GM21390 (cell line): Measurements from ENCODE around the gene SPIN3.
"Not testable (repeated sequence)": the region's sequence is repeated elsewhere in the genome, so short reads cannot be mapped to it uniquely, and the experiment has no call there.

Experiments used
- ATAC-seq: cut with Tn5 transposase; IDR thresholded peaks from one replicate; pipeline ENCODE4 v1.9.1; 2021; ENCODE audit not compliant: unreplicated experiment

Gene SPIN3

DNA sequence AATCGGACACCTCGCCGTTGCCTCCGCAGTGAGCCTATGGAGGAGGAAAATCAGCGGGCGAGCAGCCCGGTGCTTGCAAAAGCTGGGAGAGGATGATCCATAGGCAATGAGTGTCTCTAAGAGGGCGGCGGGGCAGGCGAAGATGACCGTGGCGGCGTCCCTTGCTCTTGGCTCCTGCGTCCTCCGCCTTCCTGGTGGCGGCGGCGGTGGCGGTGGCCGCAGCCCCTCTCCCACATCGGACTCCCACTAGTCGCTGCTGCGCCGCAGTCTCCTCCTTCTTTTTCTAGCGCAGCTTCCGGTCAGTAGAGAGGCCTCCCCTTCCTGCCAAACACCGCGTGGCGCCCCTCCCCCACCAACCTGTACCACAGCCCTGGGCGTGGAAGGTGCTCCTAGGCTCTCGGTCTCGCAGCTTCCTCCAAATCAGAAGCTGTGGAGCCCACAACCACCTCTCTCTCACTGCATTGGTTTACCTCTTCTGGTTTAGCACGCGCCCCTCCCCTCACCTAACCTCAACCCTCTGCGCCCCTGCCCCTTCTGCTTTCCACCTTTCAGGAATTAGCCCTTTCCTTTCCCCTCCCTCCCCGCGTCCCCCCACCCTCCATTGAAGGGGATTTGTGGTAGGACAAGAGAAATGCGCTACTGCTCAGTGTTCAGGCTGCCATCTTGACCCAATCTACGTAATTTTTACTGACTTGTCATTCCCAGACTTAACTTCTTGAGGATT lies at the start of gene SPIN3:
SPIN3 (minus strand) TSS at position 271 of the 724 bp plus-strand sequence. CDS start 594 bp downstream, outside the sequence.
- peak; percentile 97 for ATAC-seq

- no peak for ATAC-seq
Measured at GRCh38 chrX:57044245-57044644, 48.9 kb upstream of the SPIN3 start.

DNA sequence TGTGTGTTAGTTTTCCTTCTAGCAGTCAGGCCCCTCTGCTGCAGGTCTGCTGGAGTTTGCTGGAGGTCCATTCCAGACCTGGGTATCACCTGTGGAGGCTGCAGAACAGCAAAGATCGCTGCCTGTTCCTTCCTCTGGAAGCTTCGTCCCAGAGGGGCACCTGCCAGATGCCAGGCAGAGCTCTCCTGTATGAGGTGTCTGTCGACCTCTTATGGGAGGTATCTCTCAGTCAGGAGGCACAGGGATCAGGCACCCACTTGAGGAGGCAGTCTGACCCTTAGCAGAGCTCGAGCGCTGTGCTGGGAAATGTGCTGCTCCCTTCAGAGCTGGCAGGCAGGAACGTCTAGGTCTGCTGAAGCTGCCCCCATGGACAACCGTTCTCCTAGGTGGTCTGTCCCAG lies 41.9 kb upstream of the SPIN3 start:
- not testable (repeated sequence) for ATAC-seq

- no peak for ATAC-seq
Measured at GRCh38 chrX:56994375-56995270, 718 bp downstream of the SPIN3 start.

DNA sequence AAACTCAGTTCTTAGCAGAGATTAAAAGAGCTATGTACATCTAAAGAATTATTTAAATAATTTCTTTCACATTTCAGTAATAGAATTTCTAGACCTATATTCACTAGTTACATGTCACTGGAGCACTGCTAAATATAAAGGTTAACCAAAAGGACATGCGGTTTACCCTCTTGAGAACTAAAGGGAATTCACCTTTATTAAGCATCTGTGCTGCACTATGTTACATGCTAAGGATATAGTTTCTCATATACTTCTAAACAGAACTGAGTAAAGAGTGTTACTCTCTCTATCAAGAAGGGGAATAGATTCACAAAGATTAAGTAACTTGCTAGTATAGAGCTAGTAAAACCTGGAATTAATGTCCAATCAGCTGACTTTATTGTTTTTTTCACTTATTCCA lies 7.6 kb downstream of the SPIN3 start:
- ATAC-seq: no peak

GRCh38 chrX:56986138-56986537 lies 9.2 kb downstream of the SPIN3 start:
- no peak for ATAC-seq

DNA sequence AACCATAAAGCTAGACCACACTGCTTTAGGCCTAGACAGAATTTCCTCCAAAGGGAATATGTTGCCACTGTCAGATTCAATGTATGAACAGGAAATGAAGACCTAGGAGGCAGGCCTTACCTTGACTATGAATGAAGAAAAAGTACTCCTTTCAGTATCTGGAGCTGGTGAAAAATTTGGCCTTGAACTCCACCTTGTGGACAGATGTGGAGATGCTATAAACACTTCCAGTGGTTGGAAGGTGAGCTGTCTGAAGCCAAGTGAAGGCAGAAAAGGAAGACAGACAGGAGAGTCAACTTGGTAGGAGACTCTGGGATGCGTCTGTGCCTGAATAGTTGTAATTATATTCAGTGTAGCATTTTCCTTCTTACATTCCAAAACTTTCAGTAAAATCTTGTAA lies 17.2 kb downstream of the SPIN3 start:
- peak; percentile 94 for ATAC-seq

GRCh38 chrX:56975611-56976010 lies 19.7 kb downstream of the SPIN3 start:
- ATAC-seq: no peak

DNA sequence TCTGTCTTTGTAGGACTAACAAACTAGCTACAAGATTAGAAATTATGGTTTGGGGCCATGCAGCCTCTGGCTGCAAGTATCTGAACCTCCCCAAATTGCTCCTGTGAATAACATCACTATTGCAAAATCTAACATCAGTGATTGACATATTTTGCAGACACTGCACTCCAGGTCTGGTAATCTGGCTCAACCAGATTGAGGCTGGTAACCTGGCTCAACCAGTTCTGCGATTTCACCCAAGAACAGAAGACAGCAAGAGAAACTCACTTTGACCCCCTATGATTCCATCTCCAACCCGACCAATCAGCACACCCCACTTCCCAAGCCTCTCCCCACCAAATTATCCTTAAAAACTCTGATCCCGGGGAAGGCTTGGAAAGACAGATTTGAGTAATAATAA lies 20.9 kb downstream of the SPIN3 start:
- no peak for ATAC-seq

DNA sequence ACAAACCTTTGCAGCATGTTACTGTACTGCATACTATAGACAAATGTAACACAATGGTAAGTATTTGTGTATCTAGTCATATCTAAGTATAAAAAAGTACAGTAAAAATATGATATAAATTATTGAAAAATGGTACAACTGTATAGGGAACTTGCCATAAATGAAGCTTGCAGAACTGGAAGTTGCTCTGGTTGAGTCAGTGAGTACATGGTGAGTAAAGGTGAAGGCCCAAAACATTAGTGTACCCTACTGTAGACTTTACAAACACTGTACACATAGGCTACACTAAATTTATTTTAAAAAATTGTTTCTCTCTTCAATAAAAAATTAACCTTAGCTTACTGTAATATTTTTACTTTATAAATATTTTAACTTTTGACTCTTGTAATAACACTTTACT lies 25.8 kb downstream of the SPIN3 start:
- ATAC-seq: no peak

DNA sequence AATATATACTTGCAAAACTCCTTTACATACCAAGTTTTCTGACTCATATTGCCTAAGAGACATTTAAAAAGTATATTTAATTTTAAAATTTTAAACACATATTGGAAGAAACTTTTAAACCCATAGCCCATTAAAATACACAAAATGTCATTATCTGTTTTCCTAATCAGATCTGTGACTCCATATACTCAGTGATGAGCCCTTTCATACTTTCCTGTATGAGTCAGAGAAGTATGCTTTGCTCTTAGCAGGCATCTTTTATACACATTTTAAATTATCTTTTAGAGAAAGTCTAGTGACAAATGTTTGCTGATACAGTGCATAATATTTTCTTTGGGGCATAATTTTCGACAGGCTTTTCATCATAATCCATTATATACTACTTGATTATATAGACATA lies 26.4 kb downstream of the SPIN3 start:
- no peak for ATAC-seq

- no peak for ATAC-seq
Measured at GRCh38 chrX:56963377-56963776, 32.0 kb downstream of the SPIN3 start.

- ATAC-seq: no peak
Measured at GRCh38 chrX:56947699-56948098, 47.6 kb downstream of the SPIN3 start.

- ATAC-seq: not testable (repeated sequence)
Measured at GRCh38 chrX:56946201-56946600, 49.1 kb downstream of the SPIN3 start.

GRCh38 chrX:56945226-56945625 lies 50.1 kb downstream of the SPIN3 start:
- ATAC-seq: not testable (repeated sequence)

GRCh38 chrX:56943264-56943663 lies 52.1 kb downstream of the SPIN3 start:
- ATAC-seq: no peak
